ENCODE data around the gene BACE1-AS. TPM values are rescaled to one million over a fixed set of nuclear protein-coding genes. Genes with fewer than 3 reads are reported as not detected.
"Not testable (repeated sequence)": the region's sequence is repeated elsewhere in the genome, so short reads cannot be mapped to it uniquely, and the experiment has no call there.

The BACE1-AS gene
- total RNA-seq, 1 donor from 2014 or later = 6.8 TPM

GRCh38 chr11:117265745-117266144, 25.4 kb upstream of the BACE1-AS start:
- H3K9ac ChIP-seq (ENCODE audit: low read length) = no peak overlapping the region
- Mint-ChIP-seq H3K36me3 (ENCODE audit: low read depth, unreplicated experiment) (peaks cover 10% of the 10 kb centered on the region), H3K4me1 (ENCODE audit: low read depth, unreplicated experiment) (peaks cover 5% of the 10 kb centered on the region), H3K27me3 (ENCODE audit: low read depth, unreplicated experiment) (no peaks in the 10 kb centered on the region), H3K27ac (ENCODE audit: unreplicated experiment) (no peak overlapping the region), H3K4me3 (ENCODE audit: unreplicated experiment) (no peak overlapping the region), H3K9me3 (ENCODE audit: unreplicated experiment) (no peaks in the 10 kb centered on the region)
- H3K27ac ChIP-seq (ENCODE audit: low read depth, low read length) = no peak overlapping the region
- H2AFZ ChIP-seq (ENCODE audit: low read depth, low read length) = no peak overlapping the region
- no peaks in the 10 kb centered on the region for H3K79me2 ChIP-seq (ENCODE audit: insufficient read depth, low read length)
- no peaks in the 10 kb centered on the region for H3K27me3 ChIP-seq (ENCODE audit: insufficient read depth, low read length)
- TF ChIP-seq EZH2 (IDR thresholded peaks at IDR 0.05; ENCODE audit: insufficient read depth, low read length) = no peak
- TF ChIP-seq, protein P1, sequence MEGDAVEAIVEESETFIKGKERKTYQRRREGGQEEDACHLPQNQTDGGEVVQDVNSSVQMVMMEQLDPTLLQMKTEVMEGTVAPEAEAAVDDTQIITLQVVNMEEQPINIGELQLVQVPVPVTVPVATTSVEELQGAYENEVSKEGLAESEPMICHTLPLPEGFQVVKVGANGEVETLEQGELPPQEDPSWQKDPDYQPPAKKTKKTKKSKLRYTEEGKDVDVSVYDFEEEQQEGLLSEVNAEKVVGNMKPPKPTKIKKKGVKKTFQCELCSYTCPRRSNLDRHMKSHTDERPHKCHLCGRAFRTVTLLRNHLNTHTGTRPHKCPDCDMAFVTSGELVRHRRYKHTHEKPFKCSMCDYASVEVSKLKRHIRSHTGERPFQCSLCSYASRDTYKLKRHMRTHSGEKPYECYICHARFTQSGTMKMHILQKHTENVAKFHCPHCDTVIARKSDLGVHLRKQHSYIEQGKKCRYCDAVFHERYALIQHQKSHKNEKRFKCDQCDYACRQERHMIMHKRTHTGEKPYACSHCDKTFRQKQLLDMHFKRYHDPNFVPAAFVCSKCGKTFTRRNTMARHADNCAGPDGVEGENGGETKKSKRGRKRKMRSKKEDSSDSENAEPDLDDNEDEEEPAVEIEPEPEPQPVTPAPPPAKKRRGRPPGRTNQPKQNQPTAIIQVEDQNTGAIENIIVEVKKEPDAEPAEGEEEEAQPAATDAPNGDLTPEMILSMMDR (IDR thresholded peaks at IDR 0.05; ENCODE audit: insufficient read depth, low read depth, low read length) = no peak
- no peaks in the 10 kb centered on the region for H4K20me1 ChIP-seq (ENCODE audit: insufficient read depth, low read length)
- no peak overlapping the region for H3K4me2 ChIP-seq (ENCODE audit: low read length)
- no peaks in the 10 kb centered on the region for H3K36me3 ChIP-seq (ENCODE audit: insufficient read depth, low read length)
- no peaks in the 10 kb centered on the region for H3K9me3 ChIP-seq (ENCODE audit: insufficient read depth, low read depth, low read length)
- H3K4me1 ChIP-seq (ENCODE audit: insufficient read depth, low read length) = no peaks in the 10 kb centered on the region
- FAIRE-seq (no peak), DNase-seq (ENCODE audit: low read depth) (no peak)
- no peak overlapping the region for H3K4me3 ChIP-seq (ENCODE audit: insufficient read depth, low read depth, low read length)

GRCh38 chr11:117269856-117270255, 21.3 kb upstream of the BACE1-AS start:
- H3K27me3 ChIP-seq (ENCODE audit: insufficient read depth, low read length) = no peaks in the 10 kb centered on the region
- H3K36me3 ChIP-seq (ENCODE audit: insufficient read depth, low read length) = no peaks in the 10 kb centered on the region
- no peak overlapping the region for H2AFZ ChIP-seq (ENCODE audit: low read depth, low read length)
- no peaks in the 10 kb centered on the region for H3K27me3 Mint-ChIP-seq (ENCODE audit: low read depth, unreplicated experiment)
- peaks cover 10% of the 10 kb centered on the region for H3K4me1 ChIP-seq (ENCODE audit: insufficient read depth, low read length)
- H3K9me3 Mint-ChIP-seq (ENCODE audit: unreplicated experiment) = no peaks in the 10 kb centered on the region
- no peaks in the 10 kb centered on the region for H3K9me3 ChIP-seq (ENCODE audit: insufficient read depth, low read depth, low read length)
- H3K27ac ChIP-seq (ENCODE audit: low read depth, low read length) = no peak overlapping the region
- no peak overlapping the region for H3K4me3 ChIP-seq (ENCODE audit: insufficient read depth, low read depth, low read length)
- H3K79me2 ChIP-seq (ENCODE audit: insufficient read depth, low read length) = no peaks in the 10 kb centered on the region
- H3K4me3 Mint-ChIP-seq (ENCODE audit: unreplicated experiment) = no peak overlapping the region
- no peak for FAIRE-seq
- peaks cover 5% of the 10 kb centered on the region for H3K36me3 Mint-ChIP-seq (ENCODE audit: low read depth, unreplicated experiment)
- TF ChIP-seq, protein P1 (IDR thresholded peaks at IDR 0.05; ENCODE audit: insufficient read depth, low read depth, low read length) = no peak
- no peak for TF ChIP-seq EZH2 (IDR thresholded peaks at IDR 0.05; ENCODE audit: insufficient read depth, low read length)
- no peak overlapping the region for H3K9ac ChIP-seq (ENCODE audit: low read length)
- no peak for DNase-seq (ENCODE audit: low read depth)
- peaks cover 15% of the 10 kb centered on the region for H3K4me1 Mint-ChIP-seq (ENCODE audit: low read depth, unreplicated experiment)
- H3K4me2 ChIP-seq (ENCODE audit: low read length) = no peak overlapping the region
- H4K20me1 ChIP-seq (ENCODE audit: insufficient read depth, low read length) = no peaks in the 10 kb centered on the region
- H3K27ac Mint-ChIP-seq (ENCODE audit: unreplicated experiment) = no peak overlapping the region

GRCh38 chr11:117271208-117271607, 19.9 kb upstream of the BACE1-AS start:
- no peak overlapping the region for H3K27ac ChIP-seq (ENCODE audit: low read depth, low read length)
- Mint-ChIP-seq H3K4me1 (ENCODE audit: low read depth, unreplicated experiment) (peaks cover 19% of the 10 kb centered on the region), H3K36me3 (ENCODE audit: low read depth, unreplicated experiment) (peaks cover 8% of the 10 kb centered on the region), H3K9me3 (ENCODE audit: unreplicated experiment) (no peaks in the 10 kb centered on the region), H3K4me3 (ENCODE audit: unreplicated experiment) (no peak overlapping the region), H3K27me3 (ENCODE audit: low read depth, unreplicated experiment) (no peaks in the 10 kb centered on the region), H3K27ac (ENCODE audit: unreplicated experiment) (no peak overlapping the region)
- FAIRE-seq (no peak), DNase-seq (ENCODE audit: low read depth) (no peak)
- no peak overlapping the region for H3K4me2 ChIP-seq (ENCODE audit: low read length)
- H3K79me2 ChIP-seq (ENCODE audit: insufficient read depth, low read length) = no peaks in the 10 kb centered on the region
- H3K27me3 ChIP-seq (ENCODE audit: insufficient read depth, low read length) = no peaks in the 10 kb centered on the region
- H3K36me3 ChIP-seq (ENCODE audit: insufficient read depth, low read length) = no peaks in the 10 kb centered on the region
- H3K4me3 ChIP-seq (ENCODE audit: insufficient read depth, low read depth, low read length) = no peak overlapping the region
- TF ChIP-seq, protein P1 (IDR thresholded peaks at IDR 0.05; ENCODE audit: insufficient read depth, low read depth, low read length) = no peak
- no peak for TF ChIP-seq EZH2 (IDR thresholded peaks at IDR 0.05; ENCODE audit: insufficient read depth, low read length)
- peaks cover 10% of the 10 kb centered on the region for H3K4me1 ChIP-seq (ENCODE audit: insufficient read depth, low read length)
- no peaks in the 10 kb centered on the region for H3K9me3 ChIP-seq (ENCODE audit: insufficient read depth, low read depth, low read length)
- H2AFZ ChIP-seq (ENCODE audit: low read depth, low read length) = no peak overlapping the region
- H3K9ac ChIP-seq (ENCODE audit: low read length) = no peak overlapping the region
- H4K20me1 ChIP-seq (ENCODE audit: insufficient read depth, low read length) = no peaks in the 10 kb centered on the region

DNA sequence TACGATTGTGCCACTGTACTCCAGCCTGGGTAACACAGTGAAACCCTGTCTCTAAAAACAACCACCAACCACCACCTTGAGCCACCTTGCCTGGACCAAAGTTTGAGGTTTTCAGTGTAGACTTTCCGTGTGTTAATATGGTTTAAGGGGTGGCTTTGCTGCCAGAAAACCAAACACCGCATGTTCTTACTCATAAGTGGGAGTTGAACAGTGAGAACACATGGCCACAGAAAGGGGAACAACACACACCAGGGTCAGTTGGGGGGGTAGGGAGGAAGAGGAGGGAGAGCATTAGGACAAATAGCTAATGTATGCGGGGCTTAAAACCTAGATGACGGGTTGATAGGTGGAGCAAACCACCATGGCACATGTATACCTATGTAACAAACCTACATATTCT, 19.0 kb upstream of the BACE1-AS start:
- peaks cover 18% of the 10 kb centered on the region for H3K4me1 Mint-ChIP-seq (ENCODE audit: low read depth, unreplicated experiment)
- not testable (repeated sequence) for H3K36me3 ChIP-seq (ENCODE audit: insufficient read depth, low read length); H3K36me3 Mint-ChIP-seq (ENCODE audit: low read depth, unreplicated experiment); H3K4me3 ChIP-seq (ENCODE audit: insufficient read depth, low read depth, low read length); H3K4me1 ChIP-seq (ENCODE audit: insufficient read depth, low read length); H3K79me2 ChIP-seq (ENCODE audit: insufficient read depth, low read length); H3K9ac ChIP-seq (ENCODE audit: low read length); H4K20me1 ChIP-seq (ENCODE audit: insufficient read depth, low read length); H3K27ac Mint-ChIP-seq (ENCODE audit: unreplicated experiment); H3K9me3 ChIP-seq (ENCODE audit: insufficient read depth, low read depth, low read length); H3K9me3 Mint-ChIP-seq (ENCODE audit: unreplicated experiment); H3K4me2 ChIP-seq (ENCODE audit: low read length); FAIRE-seq; H3K27me3 ChIP-seq (ENCODE audit: insufficient read depth, low read length); H3K4me3 Mint-ChIP-seq (ENCODE audit: unreplicated experiment); DNase-seq (ENCODE audit: low read depth); H3K27ac ChIP-seq (ENCODE audit: low read depth, low read length); H2AFZ ChIP-seq (ENCODE audit: low read depth, low read length); H3K27me3 Mint-ChIP-seq (ENCODE audit: low read depth, unreplicated experiment)

All from astrocyte (in vitro differentiated cells and primary cell).